Esophagus muscularis mucosa (tissue), 4 donors: ENCODE results near the gene SUGP2. TPM values are rescaled to one million over a fixed set of nuclear protein-coding genes. Genes with fewer than 3 reads are reported as not detected.

ENCODE experiments used
- DNase-seq: peaks from one replicate; pipeline ENCODE4 v3.0.0-alpha.2; 2017; ENCODE audit errors: extremely low spot score
- H3K27ac ChIP-seq, 4 donors: fragments of 200-600 bp; sonication (generic); replicated peaks in 1 of 4; 1 replicate in 3 of 4; 2 replicates in 1 of 4; pipeline ENCODE4 v1.5.1; 2016 to 2019; ENCODE audit warnings: mild to moderate bottlenecking in 1 of 4
- H3K27me3 ChIP-seq, 4 donors: fragments of 200-600 bp; sonication (generic); one replicate each; pipeline versions ENCODE4 v1.5.1 to v1.6.0; 2016 to 2019
- H3K36me3 ChIP-seq, 4 donors: fragments of 200-600 bp; sonication (generic); one replicate each; pipeline ENCODE4 v1.5.1; 2016 to 2019
- H3K4me1 ChIP-seq, 4 donors: fragments of 200-600 bp; sonication (generic); one replicate each; pipeline ENCODE4 v1.5.1; 2016 to 2019
- H3K4me3 ChIP-seq, 4 donors: fragments of 200-600 bp; sonication (generic); 1 replicate in 2 of 4; 2 replicates in 2 of 4; pipeline ENCODE4 v1.5.1; 2016 to 2019; ENCODE audit warnings: mild to moderate bottlenecking in 4 of 4, moderate library complexity in 1 of 4
- H3K9me3 ChIP-seq, 4 donors: fragments of 200-600 bp; sonication (generic); 1 replicate in 3 of 4; 2 replicates in 1 of 4; pipeline ENCODE4 v1.5.1; 2016 to 2019
- EP300 ChIP-seq: sonication (generic); formaldehyde crosslinking; IDR thresholded peaks from one replicate; pipeline ENCODE4 v1.6.1; 2017; ENCODE audit warnings: antibody characterized with exemption
- POLR2A ChIP-seq: fragments of 450-650 bp; IDR thresholded peaks from one replicate; pipeline ENCODE4 v1.6.1; 2017; ENCODE audit warnings: antibody characterized with exemption, moderate library complexity, mild to moderate bottlenecking, low read depth
- POLR2AphosphoS5 ChIP-seq, 2 donors: sonication (generic); formaldehyde crosslinking; IDR thresholded peaks; one replicate each; pipeline ENCODE4 v1.6.1; 2017; ENCODE audit warnings: antibody characterized with exemption in 2 of 2
- WGBS: methylation state at CpG from one replicate; pipeline ENCODE4 v1.1.5; 2018; 5-methylcytosine and 5-hydroxymethylcytosine counted together
- intact Hi-C: fragments of 100-400 bp; cut with DNase I; formaldehyde crosslinking; loops from one replicate; pipeline ENCODE4 v1.15.1; 2023
- total RNA-seq, 4 donors: library from RNA; depleted of rRNA; stranded (reverse); fragments of >200 nt; gene quantifications; one replicate each; pipeline versions ENCODE4 v1.1.0 to v1.2.1, GENCODE V29; 2016
- TF ChIP-seq, protein P1 (sequence below), 3 experiments: fragments of 200-600 bp in 2 of 3; fragments of 450-650 bp in 1 of 3; sonication (generic) in 2 of 3; IDR thresholded peaks; one replicate each; pipeline ENCODE4 v1.5.1; 2017 to 2019; ENCODE audit warnings: antibody characterized with exemption in 3 of 3, mild to moderate bottlenecking in 2 of 3, moderate library complexity in 1 of 3

Gene SUGP2
- total RNA-seq, 4 donors from 2014 or later: 23.1 to 45.7 (median 32.0) TPM

- peaks cover 0 to 23% (median 15%) of the 10 kb centered on the region in 4 donors for H3K4me1 ChIP-seq
- H3K27me3 ChIP-seq: no peaks in the 10 kb centered on the region
- no peaks in the 10 kb centered on the region for H3K9me3 ChIP-seq
- H3K36me3 ChIP-seq: peaks cover 36 to 95% (median 93%) of the 10 kb centered on the region in 4 donors
- no peak overlapping the region for H3K4me3 ChIP-seq
- H3K27ac ChIP-seq: no peak overlapping the region
- TF ChIP-seq EP300 (no peak), POLR2AphosphoS5 (IDR thresholded peaks at IDR 0.05) (no peak), POLR2A (no peak)
- 92% methylated on average over 8 of the region's 8 CpGs for WGBS
- DNase-seq: no peak
- intact Hi-C loops: no loop called here
These were observed 35.0 kb downstream of the SUGP2 start for GRCh38 chr19:18998276-18998675.

DNA sequence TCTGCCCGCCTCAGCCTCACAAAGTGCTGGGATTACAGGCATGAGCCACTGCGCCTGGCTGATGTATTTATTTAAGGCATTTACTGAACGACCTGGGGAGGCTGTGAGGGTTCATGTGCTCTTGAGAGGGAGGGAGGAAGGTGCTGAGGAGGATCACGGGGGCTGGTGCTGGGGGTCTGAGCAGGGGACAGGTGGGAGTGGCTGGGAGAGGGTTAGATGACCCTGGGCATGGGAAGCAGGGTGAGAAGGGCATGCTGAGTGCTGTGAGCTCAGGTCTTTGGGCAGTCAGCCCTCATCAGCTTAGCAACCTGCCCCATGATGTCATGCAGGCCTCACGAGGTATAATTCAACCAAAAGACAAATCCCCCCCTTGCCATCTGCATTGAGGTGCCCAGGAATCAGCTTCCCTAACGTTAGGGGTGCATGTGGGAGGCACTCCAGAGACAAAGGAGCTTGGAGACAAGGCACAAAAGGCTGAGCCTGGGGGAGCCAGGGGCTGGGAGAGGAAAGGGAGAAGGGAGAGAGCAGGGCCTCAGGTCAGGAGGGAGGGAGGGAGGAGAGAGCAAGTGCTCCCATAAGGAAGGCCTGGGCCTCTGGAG is 36.4 kb downstream of the SUGP2 start:
- TF ChIP-seq EP300 (no peak), POLR2A (no peak), POLR2AphosphoS5 (IDR thresholded peaks at IDR 0.05) (no peak)
- TF ChIP-seq, protein P1, sequence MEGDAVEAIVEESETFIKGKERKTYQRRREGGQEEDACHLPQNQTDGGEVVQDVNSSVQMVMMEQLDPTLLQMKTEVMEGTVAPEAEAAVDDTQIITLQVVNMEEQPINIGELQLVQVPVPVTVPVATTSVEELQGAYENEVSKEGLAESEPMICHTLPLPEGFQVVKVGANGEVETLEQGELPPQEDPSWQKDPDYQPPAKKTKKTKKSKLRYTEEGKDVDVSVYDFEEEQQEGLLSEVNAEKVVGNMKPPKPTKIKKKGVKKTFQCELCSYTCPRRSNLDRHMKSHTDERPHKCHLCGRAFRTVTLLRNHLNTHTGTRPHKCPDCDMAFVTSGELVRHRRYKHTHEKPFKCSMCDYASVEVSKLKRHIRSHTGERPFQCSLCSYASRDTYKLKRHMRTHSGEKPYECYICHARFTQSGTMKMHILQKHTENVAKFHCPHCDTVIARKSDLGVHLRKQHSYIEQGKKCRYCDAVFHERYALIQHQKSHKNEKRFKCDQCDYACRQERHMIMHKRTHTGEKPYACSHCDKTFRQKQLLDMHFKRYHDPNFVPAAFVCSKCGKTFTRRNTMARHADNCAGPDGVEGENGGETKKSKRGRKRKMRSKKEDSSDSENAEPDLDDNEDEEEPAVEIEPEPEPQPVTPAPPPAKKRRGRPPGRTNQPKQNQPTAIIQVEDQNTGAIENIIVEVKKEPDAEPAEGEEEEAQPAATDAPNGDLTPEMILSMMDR (IDR thresholded peaks at IDR 0.05): no peak
- WGBS: 82% methylated on average over 6 of the region's 6 CpGs
- H3K4me3 ChIP-seq: no peak overlapping the region
- no peaks in the 10 kb centered on the region for H3K27me3 ChIP-seq
- peaks cover 0 to 23% (median 15%) of the 10 kb centered on the region in 4 donors for H3K4me1 ChIP-seq
- DNase-seq: no peak
- no peak overlapping the region for H3K27ac ChIP-seq
- no peaks in the 10 kb centered on the region for H3K9me3 ChIP-seq
- intact Hi-C loops: no loop called here
- H3K36me3 ChIP-seq: peaks cover 39 to 96% (median 94%) of the 10 kb centered on the region in 4 donors

GRCh38 chr19:18996351-18996750 is 37.0 kb downstream of the SUGP2 start:
- intact Hi-C loops: no loop called here
- Histone ChIP-seq H3K9me3 (no peaks in the 10 kb centered on the region), H3K4me1 (peaks cover 0 to 23% (median 15%) of the 10 kb centered on the region in 4 donors), H3K27ac (no peak overlapping the region), H3K4me3 (no peak overlapping the region), H3K27me3 (no peaks in the 10 kb centered on the region), H3K36me3 (peaks cover 34 to 94% (median 94%) of the 10 kb centered on the region in 4 donors)
- 93% methylated on average over 10 of the region's 10 CpGs for WGBS
- DNase-seq: no peak
- TF ChIP-seq POLR2A (no peak), POLR2AphosphoS5 (IDR thresholded peaks at IDR 0.05) (no peak), EP300 (no peak)
- TF ChIP-seq, protein P1 (IDR thresholded peaks at IDR 0.05): no peak

- TF ChIP-seq POLR2AphosphoS5 (IDR thresholded peaks at IDR 0.05): peak in 1 of 2 donors; percentile 32
- TF ChIP-seq, protein P1 (IDR thresholded peaks at IDR 0.05): peak in 2 of 3 experiments; percentile 13 to 29
- TF ChIP-seq POLR2A: no peak
- Histone ChIP-seq H3K36me3 (peaks cover 31 to 94% (median 94%) of the 10 kb centered on the region in 4 donors), H3K27ac (no peak overlapping the region), H3K4me3 (no peak overlapping the region), H3K27me3 (no peaks in the 10 kb centered on the region), H3K4me1 (peaks cover 0 to 23% (median 15%) of the 10 kb centered on the region in 4 donors), H3K9me3 (no peaks in the 10 kb centered on the region)
- 38% methylated on average over 5 of the region's 5 CpGs for WGBS
- no peak for DNase-seq
- intact Hi-C loops: no loop called here
These were observed 37.5 kb downstream of the SUGP2 start for GRCh38 chr19:18995804-18996241.

GRCh38 chr19:18993115-18993514 is 40.2 kb downstream of the SUGP2 start:
- Histone ChIP-seq H3K9me3 (no peaks in the 10 kb centered on the region), H3K27me3 (no peaks in the 10 kb centered on the region), H3K27ac (no peak overlapping the region), H3K4me3 (no peak overlapping the region), H3K36me3 (peaks cover 23 to 77% (median 73%) of the 10 kb centered on the region in 4 donors), H3K4me1 (peaks cover 0 to 12% (median 2%) of the 10 kb centered on the region in 4 donors)
- 89% methylated on average over 10 of the region's 10 CpGs for WGBS
- intact Hi-C loops: no loop called here
- no peak for DNase-seq
- TF ChIP-seq POLR2A (no peak), EP300 (no peak), POLR2AphosphoS5 (IDR thresholded peaks at IDR 0.05) (no peak)
- TF ChIP-seq, protein P1 (IDR thresholded peaks at IDR 0.05): no peak
